Activated T-cell treated with anti-CD3 and anti-CD28 coated beads, Interleukin-2, amount 50 U/mL, for 4 hours (primary cell): ENCODE measurements around the gene ZNF280C. TPM values are rescaled to one million over a fixed set of nuclear protein-coding genes. Genes with fewer than 3 reads are reported as not detected.

Experiments used
- ATAC-seq, 2 donors: fragments of 200-7000 bp; cut with Tn5 transposase; one replicate each; pipeline ENCODE4 v1.10.0; 2021
- DNase-seq: peaks from one replicate; pipeline ENCODE4 v3.0.0-alpha.2; 2020
- H3K27me3 Mint-ChIP-seq: one replicate; pipeline ENCODE4 v1.8.0; 2021; ENCODE audit warnings: low read depth, mixed read lengths
- H3K36me3 Mint-ChIP-seq: one replicate; pipeline ENCODE4 v1.8.0; 2022; ENCODE audit warnings: mixed read lengths; ENCODE audit not compliant: insufficient read depth
- H3K4me1 Mint-ChIP-seq: one replicate; pipeline ENCODE4 v1.8.0; 2021; ENCODE audit warnings: low read depth, mixed read lengths
- H3K4me3 Mint-ChIP-seq: one replicate; pipeline ENCODE4 v1.8.0; 2021; ENCODE audit warnings: mild to moderate bottlenecking, moderate library complexity, mixed read lengths
- H3K9me3 Mint-ChIP-seq: one replicate; pipeline ENCODE4 v1.8.0; 2021; ENCODE audit warnings: mixed read lengths
- total RNA-seq, 3 donors: library from RNA; stranded (reverse); gene quantifications; one replicate each; pipeline ENCODE4 v1.2.1, GENCODE V29; 2021

Gene ZNF280C
- total RNA-seq, 3 donors from 2014 or later = 4.4 to 5.5 (median 5.2) TPM

GRCh38 chrX:130162094-130162735 is 106.5 kb downstream of the ZNF280C start:
- Mint-ChIP-seq H3K9me3 (no peaks in the 10 kb centered on the region), H3K27me3 (no peaks in the 10 kb centered on the region), H3K4me1 (peaks cover 34% of the 10 kb centered on the region), H3K36me3 (no peaks in the 10 kb centered on the region), H3K4me3 (peak overlapping the region; percentile 6)
- DNase-seq (no peak), ATAC-seq (no peak)

- Mint-ChIP-seq H3K9me3 (no peaks in the 10 kb centered on the region), H3K4me1 (peaks cover 27% of the 10 kb centered on the region), H3K27me3 (no peaks in the 10 kb centered on the region), H3K4me3 (no peak overlapping the region), H3K36me3 (no peaks in the 10 kb centered on the region)
- ATAC-seq (no peak), DNase-seq (no peak)
These were observed 108.9 kb downstream of the ZNF280C start for GRCh38 chrX:130159776-130160175.

- Mint-ChIP-seq H3K4me3 (no peak overlapping the region), H3K27me3 (no peaks in the 10 kb centered on the region), H3K36me3 (no peaks in the 10 kb centered on the region), H3K9me3 (no peaks in the 10 kb centered on the region), H3K4me1 (peaks cover 23% of the 10 kb centered on the region)
- DNase-seq (no peak), ATAC-seq (no peak)
These were observed 110.4 kb downstream of the ZNF280C start for GRCh38 chrX:130158311-130158710.

GRCh38 chrX:130155564-130155963 is 113.1 kb downstream of the ZNF280C start:
- Mint-ChIP-seq H3K27me3 (no peaks in the 10 kb centered on the region), H3K9me3 (no peaks in the 10 kb centered on the region), H3K36me3 (no peaks in the 10 kb centered on the region), H3K4me1 (peaks cover 12% of the 10 kb centered on the region), H3K4me3 (no peak overlapping the region)
- ATAC-seq (no peak), DNase-seq (no peak)

Other genes with a start within 250 kb of the ZNF280C start
- gene ELF4, start 158.4 kb downstream of the ZNF280C start, total RNA-seq = 10 to 100 TPM; 22.7 to 26.5 (median 23.0) TPM
- gene AIFM1, start 103.1 kb downstream of the ZNF280C start, total RNA-seq = 10 to 100 TPM; 45.2 to 54.5 (median 51.9) TPM
- 10 to 100 TPM; 10.6 to 13.6 (median 11.0) TPM for gene RAB33A, start 96.9 kb downstream of the ZNF280C start, total RNA-seq
- 10 to 100 TPM in 2 of 3 donors, 1 to 10 TPM in 1; 9.6 to 11.3 (median 10.9) TPM for gene SLC25A14, start 71.0 kb upstream of the ZNF280C start, total RNA-seq
- not detected for gene GPR119, start 116.8 kb upstream of the ZNF280C start, total RNA-seq
- gene RBMX2, start 133.1 kb upstream of the ZNF280C start, total RNA-seq = 10 to 100 TPM; 25.5 to 26.4 (median 25.5) TPM